ENCODE data around the gene CREG2.

CREG2 gene

GRCh38 chr2:101418460-101419095 lies 31.3 kb upstream of the CREG2 start:
- no peak for DNase-seq (ENCODE audit: extremely low read depth, low read depth)
- no peak for TF ChIP-seq CTCF (IDR thresholded peaks at IDR 0.05; ENCODE audit: low read depth, low read length)

GRCh38 chr2:101416609-101417008 lies 29.3 kb upstream of the CREG2 start:
- TF ChIP-seq CTCF (IDR thresholded peaks at IDR 0.05; ENCODE audit: low read depth, low read length): no peak
- DNase-seq (ENCODE audit: extremely low read depth, low read depth): no peak

GRCh38 chr2:101415884-101416283 lies 28.6 kb upstream of the CREG2 start:
- no peak for TF ChIP-seq CTCF (IDR thresholded peaks at IDR 0.05; ENCODE audit: low read depth, low read length)
- DNase-seq (ENCODE audit: extremely low read depth, low read depth): no peak

GRCh38 chr2:101415220-101415619 lies 27.9 kb upstream of the CREG2 start:
- TF ChIP-seq CTCF (IDR thresholded peaks at IDR 0.05; ENCODE audit: low read depth, low read length): no peak
- DNase-seq (ENCODE audit: extremely low read depth, low read depth): no peak

- no peak for DNase-seq (ENCODE audit: extremely low read depth, low read depth)
- TF ChIP-seq CTCF (IDR thresholded peaks at IDR 0.05; ENCODE audit: low read depth, low read length): no peak
Observed at GRCh38 chr2:101412092-101412694, 24.9 kb upstream of the CREG2 start.

GRCh38 chr2:101410746-101411145 lies 23.4 kb upstream of the CREG2 start:
- TF ChIP-seq CTCF (IDR thresholded peaks at IDR 0.05; ENCODE audit: low read depth, low read length): no peak
- DNase-seq (ENCODE audit: extremely low read depth, low read depth): no peak

GRCh38 chr2:101410114-101410513 lies 22.8 kb upstream of the CREG2 start:
- TF ChIP-seq CTCF (IDR thresholded peaks at IDR 0.05; ENCODE audit: low read depth, low read length): no peak
- DNase-seq (ENCODE audit: extremely low read depth, low read depth): no peak

All from AG09319 (cell line).